AG04450 (cell line): ENCODE measurements around the gene AMFR. TPM values are rescaled to one million over a fixed set of nuclear protein-coding genes. Genes with fewer than 3 reads are reported as not detected.

Source experiments
- CTCF ChIA-PET: fragments of 300-600, 350-600 bp; formaldehyde crosslinking; extraction: SDS; loops from one replicate; lab custom pipeline; 2022; ENCODE audit warnings: antibody characterized with exemption, inconsistent platforms; lab: Charles Lee
- POLR2A ChIA-PET: fragments of 350-600 bp; formaldehyde crosslinking; extraction: SDS; loops from one replicate; lab custom pipeline; 2021; ENCODE audit warnings: antibody characterized with exemption, inconsistent platforms; lab: Yijun Ruan, JAX
- DNase-seq: peaks from one replicate; pipeline ENCODE4 v3.0.0-alpha.2; 2011; ENCODE audit warnings: low read depth, low spot score
- H3K27ac ChIP-seq: one replicate; pipeline ENCODE4 v1.5.1; 2012; ENCODE audit warnings: low read depth, low read length, control low read depth
- H3K27me3 ChIP-seq: one replicate; pipeline ENCODE4 v1.6.0; 2012; ENCODE audit warnings: low read length; ENCODE audit not compliant: control insufficient read depth, insufficient read depth
- H3K4me3 ChIP-seq: 2 replicates; pipeline ENCODE4 v1.5.1; 2011; ENCODE audit warnings: mild to moderate bottlenecking, low read depth, low read length, control low read depth
- H3K9me3 ChIP-seq: 2 replicates; pipeline ENCODE4 v1.5.1; 2012; ENCODE audit warnings: low read length; ENCODE audit not compliant: control insufficient read depth, insufficient read depth
- CTCF ChIP-seq: IDR thresholded peaks from 2 replicates; pipeline ENCODE4 v1.5.1; 2011; ENCODE audit warnings: low read depth, low read length, control low read depth, inconsistent platforms
- polyA plus RNA-seq: library from polyadenylated mRNA; depleted of rRNA; stranded (reverse); fragments of >200 nt; gene quantifications from 2 replicates; pipeline ENCODE4 v1.2.3, GENCODE V29; 2011

Gene AMFR
- polyA plus RNA-seq, 1 experiment, result 77.9 TPM

GRCh38 chr16:56340416-56340815 is 84.9 kb downstream of the AMFR start:
- no peak for DNase-seq
- CTCF ChIA-PET, result interaction anchor here (1.3 kb wide), 1 partner anchor 16 kb away, joined by 5 read pairs; no protein-coding TSS in a partner anchor
- no peak overlapping the region for H3K4me3 ChIP-seq
- H3K27ac ChIP-seq, result no peak overlapping the region
- no peaks in the 10 kb centered on the region; the same call in 1 of the 2 replicates for H3K9me3 ChIP-seq
- POLR2A ChIA-PET, result no interaction called here
- TF ChIP-seq CTCF, result no peak
- H3K27me3 ChIP-seq, result no peaks in the 10 kb centered on the region

GRCh38 chr16:56339431-56340195 is 85.7 kb downstream of the AMFR start:
- Histone ChIP-seq H3K4me3 (no peak overlapping the region), H3K27me3 (no peaks in the 10 kb centered on the region), H3K9me3 (no peaks in the 10 kb centered on the region; the same call in 1 of the 2 replicates), H3K27ac (no peak overlapping the region)
- no peak for TF ChIP-seq CTCF
- CTCF ChIA-PET, result interaction anchor here (1.2 to 1.3 kb wide), 2 partner anchors 17 to 21 kb away, joined by 5 read pairs; no protein-coding TSS in a partner anchor
- POLR2A ChIA-PET, result no interaction called here
- no peak for DNase-seq

GRCh38 chr16:56338566-56339318 is 86.6 kb downstream of the AMFR start:
- Histone ChIP-seq H3K9me3 (no peaks in the 10 kb centered on the region; the same call in 1 of the 2 replicates), H3K4me3 (no peak overlapping the region), H3K27ac (no peak overlapping the region), H3K27me3 (no peaks in the 10 kb centered on the region)
- ChIA-PET CTCF (interaction anchor here (0.8 to 1.2 kb wide), 2 partner anchors 18 to 20 kb away, joined by 3 to 5 read pairs; no protein-coding TSS in a partner anchor), POLR2A (no interaction called here)
- no peak for DNase-seq
- TF ChIP-seq CTCF, result no peak

GRCh38 chr16:56337858-56338325 is 87.5 kb downstream of the AMFR start:
- DNase-seq, result no peak
- TF ChIP-seq CTCF, result no peak
- ChIA-PET POLR2A (no interaction called here), CTCF (no interaction called here)
- H3K9me3 ChIP-seq, result no peaks in the 10 kb centered on the region; the same call in 1 of the 2 replicates
- no peak overlapping the region for H3K27ac ChIP-seq
- no peak overlapping the region for H3K4me3 ChIP-seq
- H3K27me3 ChIP-seq, result no peaks in the 10 kb centered on the region
